ENCODE data around the gene RIPOR1.

The RIPOR1 gene

DNA sequence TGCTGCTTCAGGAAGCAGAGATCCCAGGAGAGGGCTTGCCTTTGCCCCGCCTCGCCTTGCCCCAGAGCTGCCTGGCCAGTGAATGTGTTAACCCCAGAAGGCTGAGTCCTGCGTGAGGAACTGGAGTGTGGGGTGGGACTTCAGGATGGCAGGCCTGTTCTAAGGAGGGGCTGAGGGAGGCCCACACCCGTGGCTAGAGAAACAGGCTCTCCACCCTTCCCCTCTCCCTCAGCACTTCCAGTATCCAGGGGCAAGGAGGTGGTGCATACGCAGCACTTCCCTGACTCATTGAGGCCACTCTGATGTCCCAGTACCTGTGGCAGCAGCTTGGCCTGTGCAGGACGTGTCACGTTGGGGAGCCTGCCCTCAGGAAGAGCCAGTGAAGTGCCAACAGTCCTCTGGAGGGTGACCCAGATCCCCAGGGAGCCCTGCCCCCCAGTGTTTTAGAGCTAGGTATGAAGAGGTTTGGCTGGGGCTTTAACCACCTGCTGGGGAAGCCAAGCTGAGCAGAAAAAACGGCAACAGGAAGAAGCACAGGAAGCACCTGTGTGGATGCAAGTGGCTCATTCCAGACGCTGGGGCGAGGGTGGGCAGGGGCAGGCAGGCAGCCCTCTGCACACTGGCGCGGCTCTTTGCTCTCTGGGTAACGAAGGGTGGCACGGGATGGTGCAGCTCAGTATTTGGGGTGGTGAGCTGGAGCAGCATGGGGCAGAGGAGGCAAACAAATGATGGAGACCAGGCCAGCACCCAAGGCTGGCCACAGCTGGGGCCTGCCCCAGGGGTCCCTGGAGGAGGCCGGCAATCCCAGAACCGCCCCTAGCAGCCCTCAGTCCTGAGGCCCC, 19.0 kb downstream of the RIPOR1 start:
- DNase-seq = no peak
- in situ Hi-C loops (cut with HindIII; ENCODE audit: low pct_ligation_motif_present, low pct_unique_long_range_greater_than_20kb, low sequenced_read_pairs) = no loop called here

- in situ Hi-C loops (cut with HindIII; ENCODE audit: low pct_ligation_motif_present, low pct_unique_long_range_greater_than_20kb, low sequenced_read_pairs) = no loop called here
- DNase-seq = no peak
These were observed 19.9 kb downstream of the RIPOR1 start for GRCh38 chr16:67548265-67549126.

DNA sequence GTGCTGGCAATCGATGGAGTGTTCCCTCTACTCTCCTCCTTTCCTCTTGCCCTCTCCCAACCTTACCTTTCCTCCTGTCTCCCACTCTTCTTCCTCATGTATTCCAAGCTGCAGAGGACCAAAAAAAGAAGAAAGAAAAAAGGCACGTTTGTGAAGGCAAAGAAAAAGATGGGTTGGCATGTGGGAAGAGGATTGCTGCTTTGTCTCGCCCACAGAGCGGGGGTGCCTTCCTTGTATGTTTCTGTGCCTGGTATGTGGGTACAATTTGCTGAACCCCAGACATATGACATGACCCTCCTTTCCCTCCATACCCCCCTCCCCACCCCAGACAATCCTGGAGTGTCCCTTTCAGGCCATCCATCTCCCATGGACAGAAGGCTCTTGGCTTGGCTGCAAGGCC, 20.6 kb downstream of the RIPOR1 start:
- in situ Hi-C loops (cut with HindIII; ENCODE audit: low pct_ligation_motif_present, low pct_unique_long_range_greater_than_20kb, low sequenced_read_pairs) = no loop called here
- DNase-seq = no peak

- in situ Hi-C loops (cut with HindIII; ENCODE audit: low pct_ligation_motif_present, low pct_unique_long_range_greater_than_20kb, low sequenced_read_pairs) = no loop called here
- DNase-seq = no peak
These were observed 21.3 kb downstream of the RIPOR1 start for GRCh38 chr16:67549936-67550335.

DNA sequence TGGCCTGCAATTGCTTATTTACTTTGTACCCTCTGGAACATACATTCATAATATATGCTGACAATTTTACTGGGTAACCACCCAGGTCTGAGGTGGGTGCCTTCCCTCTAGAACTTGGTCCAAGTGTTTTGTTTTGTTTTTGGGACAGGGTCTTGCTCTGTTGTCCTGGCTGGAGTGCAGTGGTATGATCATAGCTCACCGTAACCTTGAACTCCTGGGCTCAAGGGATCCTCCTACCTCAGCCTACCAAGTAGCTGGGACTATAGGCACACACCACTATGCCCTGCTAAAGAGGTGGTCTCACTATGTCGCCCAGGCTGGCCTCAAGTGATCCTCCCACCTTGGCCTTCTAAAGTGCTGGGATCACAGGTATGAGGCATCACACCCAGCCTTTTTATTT, 22.5 kb downstream of the RIPOR1 start:
- no peak for DNase-seq
- in situ Hi-C loops (cut with HindIII; ENCODE audit: low pct_ligation_motif_present, low pct_unique_long_range_greater_than_20kb, low sequenced_read_pairs) = no loop called here

- in situ Hi-C loops (cut with HindIII; ENCODE audit: low pct_ligation_motif_present, low pct_unique_long_range_greater_than_20kb, low sequenced_read_pairs) = no loop called here
- no peak for DNase-seq
These were observed 23.3 kb downstream of the RIPOR1 start for GRCh38 chr16:67551972-67552371.

DNA sequence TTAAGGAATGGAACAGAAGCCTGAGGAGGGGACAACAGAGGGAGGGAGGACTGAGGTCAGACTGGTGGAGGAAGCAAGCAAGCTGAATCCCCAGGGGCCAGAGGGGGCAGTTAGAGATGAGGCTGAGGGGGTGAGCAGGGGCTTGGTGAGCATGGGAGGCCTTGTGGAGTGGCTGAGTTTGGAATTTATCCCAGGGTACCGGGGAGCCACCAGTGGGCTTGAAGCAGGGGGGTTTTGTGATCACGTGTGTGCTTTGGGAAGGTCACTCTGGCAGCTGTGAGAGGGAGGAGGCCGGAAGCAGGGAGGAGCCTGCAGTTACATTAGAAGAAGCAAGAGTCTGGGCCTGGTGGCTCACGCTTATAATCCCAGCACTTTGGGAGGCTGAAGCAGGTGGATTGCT, 23.8 kb downstream of the RIPOR1 start:
- in situ Hi-C loops (cut with HindIII; ENCODE audit: low pct_ligation_motif_present, low pct_unique_long_range_greater_than_20kb, low sequenced_read_pairs) = no loop called here
- no peak for DNase-seq

DNA sequence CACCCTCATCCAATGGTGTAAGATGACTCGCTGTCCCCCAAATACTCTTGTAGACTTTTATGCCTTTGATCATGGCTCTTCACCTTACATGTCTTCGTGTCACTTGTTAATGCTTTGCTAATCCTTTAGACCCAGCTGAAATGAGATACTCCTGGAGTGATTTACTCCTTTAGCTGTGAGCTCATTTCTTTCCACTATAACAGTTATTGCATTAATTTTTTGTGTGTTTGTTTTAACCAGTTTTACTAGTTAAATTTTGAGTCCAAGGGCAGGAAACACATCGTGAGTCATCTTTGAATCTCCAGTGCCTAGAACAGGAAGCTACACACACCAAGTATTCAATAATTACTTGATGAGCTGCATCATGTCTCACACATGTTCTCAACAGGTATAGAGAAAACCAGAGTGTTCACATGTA, 27.2 kb downstream of the RIPOR1 start:
- in situ Hi-C loops (cut with HindIII; ENCODE audit: low pct_ligation_motif_present, low pct_unique_long_range_greater_than_20kb, low sequenced_read_pairs) = no loop called here

GRCh38 chr16:67558859-67559258, 30.2 kb downstream of the RIPOR1 start:
- in situ Hi-C loops (cut with HindIII; ENCODE audit: low pct_ligation_motif_present, low pct_unique_long_range_greater_than_20kb, low sequenced_read_pairs) = no loop called here
- DNase-seq = no peak

More for the DNA sequence above, 27.2 kb downstream of the RIPOR1 start:
- DNase-seq = peak; percentile 33

- in situ Hi-C loops (cut with HindIII; ENCODE audit: low pct_ligation_motif_present, low pct_unique_long_range_greater_than_20kb, low sequenced_read_pairs) = no loop called here
These were observed 32.3 kb downstream of the RIPOR1 start for GRCh38 chr16:67560827-67561342.

DNA sequence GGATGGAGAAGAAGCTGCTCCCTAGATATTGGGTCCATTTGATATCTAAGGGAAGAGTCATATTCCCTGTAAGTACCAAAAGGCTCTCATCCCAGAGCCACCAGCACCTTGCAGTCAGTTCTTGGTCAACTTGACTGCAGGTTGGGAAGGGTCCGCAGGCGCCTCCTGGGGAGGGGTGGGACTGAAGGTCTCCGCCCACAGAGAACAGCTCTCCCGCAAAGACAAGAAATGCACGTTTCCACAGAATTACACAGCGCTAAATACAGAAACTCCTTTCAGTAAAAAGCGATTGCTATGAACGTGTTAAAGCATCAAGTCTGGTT, 32.8 kb downstream of the RIPOR1 start:
- no peak for DNase-seq
- in situ Hi-C loops (cut with HindIII; ENCODE audit: low pct_ligation_motif_present, low pct_unique_long_range_greater_than_20kb, low sequenced_read_pairs) = no loop called here

More at GRCh38 chr16:67560827-67561342, 32.3 kb downstream of the RIPOR1 start:
- DNase-seq = no peak

DNA sequence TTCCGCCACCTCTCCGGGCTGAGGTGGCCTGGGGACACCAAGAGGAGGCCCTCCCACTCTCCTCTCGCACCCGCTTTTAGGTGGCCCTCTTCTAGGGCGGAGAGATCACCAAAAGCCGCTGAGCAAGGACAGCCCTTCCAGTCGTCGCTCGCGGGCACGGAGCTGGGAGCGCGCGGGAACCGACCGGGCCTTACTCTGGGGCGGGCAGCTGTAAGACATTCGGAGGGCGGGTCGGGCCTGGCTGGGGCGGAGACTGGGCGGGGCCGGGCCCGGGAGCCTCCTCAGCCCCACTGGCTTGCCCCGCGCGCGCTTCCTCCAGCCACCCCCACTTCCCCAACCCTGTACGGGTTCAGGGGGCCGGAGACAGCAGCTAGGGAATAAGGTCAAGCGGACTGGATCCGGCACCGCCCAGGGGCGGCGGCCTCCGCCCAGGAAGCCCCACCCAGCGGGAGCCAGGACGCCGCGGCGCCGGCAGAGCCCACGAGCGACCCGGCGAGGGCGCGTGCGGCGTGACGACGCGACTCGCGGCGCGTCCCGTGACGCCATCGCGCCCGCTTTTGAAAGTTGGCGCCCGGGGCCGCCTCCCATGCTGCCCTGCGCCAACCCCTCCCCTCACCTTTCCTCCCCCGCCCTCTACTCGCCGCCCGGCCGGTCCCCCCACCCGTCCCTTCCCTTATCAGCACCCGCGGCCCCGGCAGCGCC, 33.3 kb downstream of the RIPOR1 start:
- DNase-seq = peak; percentile 98
- in situ Hi-C loops (cut with HindIII; ENCODE audit: low pct_ligation_motif_present, low pct_unique_long_range_greater_than_20kb, low sequenced_read_pairs) = no loop called here

DNA sequence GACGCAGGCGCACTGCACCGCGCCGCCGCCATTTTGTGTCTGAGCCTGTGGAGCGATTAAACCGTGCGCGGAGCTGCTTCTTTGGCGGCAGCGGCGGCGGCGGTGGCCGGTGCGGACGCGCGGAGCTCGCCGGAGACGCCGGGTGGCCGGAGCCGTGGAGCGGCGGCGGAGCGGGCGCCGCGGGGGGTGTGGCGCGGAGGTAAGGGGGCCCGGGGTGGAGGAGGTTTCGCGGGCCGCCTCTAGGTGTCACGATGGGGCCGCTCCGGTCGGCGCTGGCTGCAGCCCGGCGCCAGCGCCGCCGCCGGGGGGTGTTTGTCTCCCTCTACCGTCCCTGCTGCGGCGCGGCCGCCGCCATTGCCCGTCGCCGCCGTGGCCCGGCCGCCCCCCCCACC, 33.9 kb downstream of the RIPOR1 start, which contains the start of gene CTCF:
Gene CTCF, plus strand, starts transcription at position 1 of the 392 bp plus-strand sequence. CDS start 48,307 bp downstream, outside the sequence.
- DNase-seq = peak; percentile 91
- in situ Hi-C loops (cut with HindIII; ENCODE audit: low pct_ligation_motif_present, low pct_unique_long_range_greater_than_20kb, low sequenced_read_pairs) = no loop called here

DNA sequence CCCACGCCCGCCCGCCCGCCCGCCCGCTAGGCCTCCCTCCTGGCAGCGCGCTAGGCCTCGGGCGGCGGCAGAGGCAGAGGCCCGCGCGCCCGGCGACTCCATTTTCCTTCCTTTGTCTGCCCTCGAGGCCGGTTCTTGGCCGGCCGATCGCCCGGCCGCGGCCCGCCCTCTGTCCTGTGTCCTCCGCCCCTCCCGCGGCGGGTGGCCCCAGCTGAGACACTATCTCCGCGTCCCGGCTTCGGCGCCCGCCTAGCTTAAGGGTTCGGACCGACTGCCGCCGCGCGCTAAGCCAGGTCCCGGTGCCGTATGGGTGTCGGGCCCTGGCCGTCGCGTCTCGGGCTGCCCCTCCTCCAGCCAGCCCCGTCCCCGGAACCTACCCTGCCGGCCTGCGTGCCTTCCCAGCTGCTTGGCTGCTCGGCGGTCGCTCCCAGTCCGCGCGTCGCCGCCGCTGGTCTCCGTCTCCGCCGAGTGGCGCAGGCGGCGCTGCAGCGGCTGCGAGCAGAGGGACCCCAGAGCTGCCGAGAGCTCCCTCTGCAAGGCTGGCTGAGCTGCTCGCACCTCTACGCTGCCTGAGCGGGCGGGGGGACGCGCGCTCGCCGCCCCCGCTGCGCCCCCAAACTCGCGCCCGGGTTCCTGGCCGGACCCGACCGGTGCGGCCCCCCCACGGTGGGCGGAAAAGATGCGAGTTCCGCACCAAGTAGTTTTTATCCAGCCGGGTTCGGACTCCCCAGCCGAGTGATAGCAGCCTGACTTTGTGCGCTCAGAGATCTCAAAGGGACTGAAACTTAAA, 34.5 kb downstream of the RIPOR1 start:
- in situ Hi-C loops (cut with HindIII; ENCODE audit: low pct_ligation_motif_present, low pct_unique_long_range_greater_than_20kb, low sequenced_read_pairs) = no loop called here
- DNase-seq = peak; percentile 65

GRCh38 chr16:67563708-67564468, 35.3 kb downstream of the RIPOR1 start:
- peak; percentile 46 for DNase-seq
- in situ Hi-C loops (cut with HindIII; ENCODE audit: low pct_ligation_motif_present, low pct_unique_long_range_greater_than_20kb, low sequenced_read_pairs) = no loop called here

- in situ Hi-C loops (cut with HindIII; ENCODE audit: low pct_ligation_motif_present, low pct_unique_long_range_greater_than_20kb, low sequenced_read_pairs) = no loop called here
- no peak for DNase-seq
These were observed 37.0 kb downstream of the RIPOR1 start for GRCh38 chr16:67565470-67566100.

- no peak for DNase-seq
- in situ Hi-C loops (cut with HindIII; ENCODE audit: low pct_ligation_motif_present, low pct_unique_long_range_greater_than_20kb, low sequenced_read_pairs) = no loop called here
These were observed 42.8 kb downstream of the RIPOR1 start for GRCh38 chr16:67571464-67571863.

Measured in ACHN (cell line).